ENCODE measurements around the gene TP73.

TP73 gene

GRCh38 chr1:3691421-3692204 lies 39.3 kb downstream of the TP73 start:
- DNase-seq: no peak

DNA sequence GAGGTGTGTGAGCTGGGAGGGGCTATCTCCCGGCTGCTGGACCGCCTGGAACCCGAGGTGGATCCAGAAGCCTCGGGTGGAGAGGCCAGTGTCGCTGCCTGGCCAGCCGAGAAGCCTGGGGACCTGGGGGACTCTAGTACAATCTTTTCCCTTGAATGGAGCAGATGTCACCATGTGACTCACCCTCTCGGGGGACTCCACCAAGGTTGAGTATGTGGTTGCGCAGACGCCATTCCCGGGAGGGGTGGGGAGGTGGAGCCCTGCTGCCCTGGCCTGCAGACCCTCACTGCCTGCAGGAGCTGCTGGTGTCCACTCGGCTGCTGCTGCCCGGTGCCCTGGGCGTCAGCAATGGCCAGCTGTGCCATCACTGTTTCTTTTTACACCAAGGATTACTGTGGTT lies 40.3 kb downstream of the TP73 start:
- no peak for DNase-seq

DNA sequence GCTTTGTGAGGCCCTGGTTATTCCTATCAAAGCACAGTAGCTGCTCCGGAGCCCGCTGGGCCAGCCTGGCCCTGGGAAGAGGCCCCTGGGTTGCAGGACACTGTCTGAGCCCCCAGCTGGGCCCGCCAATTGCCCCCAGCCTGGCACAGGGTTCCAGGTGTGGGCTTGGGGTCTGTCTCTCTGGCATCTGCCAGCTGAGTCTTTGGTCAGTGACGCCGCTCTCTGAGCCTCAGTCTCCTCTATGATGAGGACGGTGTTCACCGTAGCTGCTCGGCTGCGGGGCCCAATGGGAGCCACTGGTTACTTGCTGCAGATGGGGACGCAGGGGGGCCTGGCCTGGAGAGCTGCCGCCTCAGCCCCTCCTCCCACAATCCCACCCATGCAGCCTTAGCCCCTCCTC lies 41.0 kb downstream of the TP73 start:
- no peak for DNase-seq

DNA sequence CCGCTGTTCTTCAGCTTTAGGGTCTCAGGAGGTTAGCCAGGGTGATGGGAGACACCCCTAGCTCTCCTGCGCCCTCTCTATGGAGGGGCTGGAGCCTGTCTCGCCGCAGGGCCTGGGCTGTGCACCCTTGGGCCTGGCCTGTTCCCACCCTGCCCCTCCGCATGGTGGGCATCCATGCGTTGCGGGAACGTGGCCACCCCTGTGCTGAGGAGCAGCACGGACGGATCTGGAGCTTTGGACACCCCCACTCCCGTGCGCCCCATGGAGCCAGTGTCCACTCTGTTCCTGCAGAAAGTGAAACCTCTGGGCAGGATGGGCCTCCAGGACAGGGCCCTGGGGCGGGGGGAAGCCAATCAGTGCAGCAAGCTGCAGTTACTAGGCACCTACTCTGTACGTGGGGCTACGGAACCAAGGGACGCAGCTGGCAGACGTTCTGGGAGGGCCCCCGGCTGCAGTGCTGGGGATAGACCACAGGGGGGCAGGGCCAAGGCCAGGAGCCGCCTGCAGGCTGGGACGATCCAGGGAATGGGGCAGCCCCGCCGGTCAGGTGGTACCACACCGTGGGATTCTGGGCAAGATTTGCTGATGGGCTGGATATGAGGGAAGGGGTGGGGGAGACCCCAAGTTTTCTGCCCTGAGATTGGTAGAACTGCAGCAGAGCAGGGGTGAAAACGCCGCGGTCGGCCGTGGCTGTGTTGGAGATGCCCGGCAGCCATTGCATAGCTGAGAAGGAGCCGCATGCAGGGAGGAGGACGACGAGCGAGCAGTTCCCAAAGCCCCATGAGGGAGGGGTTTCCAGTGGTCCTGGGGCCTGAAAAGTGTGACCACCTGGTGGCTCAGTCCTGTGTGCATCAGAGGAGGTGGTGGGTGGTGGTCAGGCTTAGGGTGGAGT lies 43.3 kb downstream of the TP73 start:
- DNase-seq: peak; percentile 43

GRCh38 chr1:3696689-3697088 lies 44.4 kb downstream of the TP73 start:
- DNase-seq: no peak

DNA sequence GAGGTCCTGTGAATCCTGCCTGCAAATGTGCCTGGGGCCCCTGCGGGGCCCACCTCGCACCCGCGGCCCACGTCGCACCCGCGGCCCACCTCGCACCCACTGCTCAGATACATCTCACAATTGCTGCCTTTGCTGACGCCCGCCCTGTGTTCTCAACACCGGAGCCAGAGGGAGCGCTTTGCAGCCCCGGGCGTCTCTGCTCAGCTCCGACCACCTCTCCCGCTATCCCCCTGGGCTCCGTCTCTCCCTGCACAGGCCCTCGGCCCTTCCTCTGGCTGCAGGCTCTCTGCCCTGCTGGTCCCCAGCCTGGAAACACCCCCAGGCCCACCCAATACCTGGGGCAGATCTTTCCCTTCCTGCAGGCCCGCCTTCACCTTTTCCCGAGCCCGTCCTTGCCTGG lies 44.8 kb downstream of the TP73 start:
- no peak for DNase-seq

DNA sequence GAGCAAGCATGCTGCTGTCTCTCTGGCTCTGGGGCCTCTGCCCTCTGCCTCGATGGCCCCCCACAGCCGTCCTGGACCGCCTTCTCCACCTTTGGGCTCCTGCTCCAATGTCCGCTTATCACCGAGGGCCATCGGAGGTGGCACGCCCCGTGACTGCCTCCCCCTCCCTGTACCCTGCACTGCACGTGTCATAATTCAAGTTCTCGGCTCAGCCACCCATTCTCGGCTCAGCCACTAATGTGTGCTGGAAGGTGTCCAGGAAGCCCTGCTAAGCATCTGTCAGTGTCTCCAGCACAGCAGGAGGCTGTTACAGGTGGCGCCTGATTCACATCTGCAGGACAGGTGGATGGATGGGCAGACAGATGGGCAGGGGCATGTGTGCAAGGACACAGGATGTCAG lies 45.5 kb downstream of the TP73 start:
- no peak for DNase-seq

DNA sequence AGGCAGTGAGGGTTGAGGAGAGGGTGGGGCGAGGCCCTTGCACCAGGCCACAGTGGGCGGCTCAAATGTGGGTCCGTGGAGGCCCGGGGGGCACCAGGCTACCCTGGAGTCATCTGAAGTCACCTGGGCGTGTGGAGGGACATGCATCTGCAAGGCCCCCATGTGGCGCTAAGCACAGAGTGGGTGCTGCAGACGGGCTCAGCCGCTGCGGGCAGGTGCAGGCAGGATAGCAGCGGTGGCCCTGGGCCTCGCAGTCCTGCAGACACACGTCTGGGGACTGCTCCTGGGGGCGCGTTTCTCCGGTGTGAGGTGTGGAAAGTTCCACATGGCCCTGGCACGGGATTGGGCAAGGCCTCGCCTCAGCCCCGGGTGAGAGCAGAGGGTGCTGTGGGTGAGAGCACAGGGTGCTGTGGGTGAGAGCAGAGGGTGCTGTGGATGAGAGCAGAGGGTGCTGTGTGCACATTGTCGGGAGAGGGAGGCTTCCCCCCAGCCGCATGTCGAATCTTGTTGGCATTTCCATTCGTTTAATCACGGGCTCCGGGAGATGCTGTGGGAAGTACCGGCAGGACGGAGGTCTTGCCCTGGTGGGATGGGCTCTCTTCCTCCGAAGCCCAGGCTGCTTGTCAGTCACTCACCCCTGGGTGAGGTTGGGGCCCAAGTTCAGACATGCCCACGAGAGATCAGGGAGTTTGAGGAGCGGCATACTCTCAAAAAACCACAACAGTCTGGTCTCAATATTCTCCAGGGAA lies 46.5 kb downstream of the TP73 start:
- no peak for DNase-seq

GRCh38 chr1:3699596-3699995 lies 47.3 kb downstream of the TP73 start:
- DNase-seq: no peak

- no peak for DNase-seq
These were observed 48.3 kb downstream of the TP73 start for GRCh38 chr1:3700631-3701030.

DNA sequence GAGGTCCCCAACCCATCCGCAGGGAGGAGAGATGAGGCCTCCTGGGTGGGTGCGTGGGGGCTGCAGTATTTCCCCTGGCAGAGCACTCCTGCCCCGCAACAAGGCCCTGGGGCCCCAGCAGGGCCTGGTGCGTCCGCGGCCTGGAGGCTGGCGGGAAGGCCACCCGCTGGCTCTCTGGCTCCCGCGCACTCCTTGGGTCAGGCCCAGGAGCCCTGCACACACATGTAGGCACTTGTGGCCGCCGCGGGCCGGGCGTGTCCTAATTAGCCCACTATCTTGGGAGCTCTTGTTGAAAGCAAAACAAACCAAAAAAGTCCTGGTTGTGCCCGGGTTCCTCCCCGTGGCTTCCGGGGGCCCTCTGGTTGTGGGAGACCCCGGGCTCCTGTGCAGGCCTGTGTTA lies 50.2 kb downstream of the TP73 start:
- no peak for DNase-seq

DNA sequence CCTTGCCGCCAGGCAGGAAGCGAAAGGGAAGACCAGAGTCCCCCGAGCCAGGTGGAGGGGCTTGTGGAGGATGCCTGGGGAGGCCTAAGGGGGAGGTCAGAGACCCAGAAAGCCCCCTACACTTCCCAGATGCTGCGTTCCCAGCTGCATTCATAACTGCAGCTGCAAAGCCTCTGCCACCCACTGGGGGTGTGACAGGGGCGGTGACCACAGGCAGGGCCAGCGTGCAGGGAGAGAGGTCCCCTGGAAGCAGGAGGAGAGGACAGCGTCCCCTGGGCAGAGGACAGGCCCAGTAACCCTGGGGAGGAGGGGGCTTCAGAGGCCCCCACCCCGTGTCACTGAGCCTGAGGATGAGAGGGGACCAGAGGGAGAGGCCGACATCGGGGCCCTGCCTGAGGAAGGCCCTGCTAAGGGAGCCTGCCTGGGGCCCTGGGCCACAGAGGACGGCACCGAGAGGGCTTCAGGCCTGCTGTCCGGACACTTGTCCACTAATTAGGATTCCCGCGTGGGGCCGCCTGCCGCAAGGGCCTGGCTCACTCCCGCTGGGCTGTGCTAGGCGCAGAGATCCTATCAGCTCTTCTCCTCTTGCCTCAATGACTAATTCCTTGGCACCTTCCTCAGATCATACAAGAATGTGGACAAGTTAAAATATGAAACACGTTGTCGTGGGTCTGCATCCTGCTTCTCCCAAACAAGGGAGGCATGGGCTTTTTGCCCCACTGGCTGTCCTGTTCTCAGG lies 50.8 kb downstream of the TP73 start:
- no peak for DNase-seq

DNA sequence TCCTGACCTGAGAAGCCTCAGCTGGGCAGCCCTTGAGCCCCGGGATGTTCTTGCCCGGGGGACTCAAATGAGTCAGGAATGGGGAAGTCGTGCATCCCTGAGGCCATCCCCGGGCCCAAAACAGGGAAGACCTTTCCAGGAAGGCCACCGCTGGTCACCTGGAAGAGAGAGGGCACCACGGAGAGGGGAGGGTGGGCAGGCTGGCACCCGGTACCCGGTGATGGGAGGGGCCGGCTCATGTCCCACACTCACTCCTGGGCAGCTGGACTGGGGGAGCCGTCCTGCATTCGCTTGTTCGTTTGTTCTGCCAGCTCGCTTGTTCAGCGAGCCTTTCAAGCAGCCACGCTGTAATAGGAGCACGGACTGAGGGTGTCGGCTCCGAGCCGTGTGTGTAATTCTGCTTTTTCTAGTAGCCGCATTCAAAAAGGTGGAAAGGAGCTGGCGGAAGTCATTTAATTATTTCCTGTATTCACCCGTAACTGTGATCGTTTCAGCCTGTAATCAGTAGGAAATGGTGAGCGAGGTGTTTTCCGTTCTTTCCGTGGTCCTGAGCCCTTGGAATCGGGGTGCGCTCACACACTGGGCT lies 51.6 kb downstream of the TP73 start:
- no peak for DNase-seq

GRCh38 chr1:3705341-3705950 lies 53.1 kb downstream of the TP73 start:
- no peak for DNase-seq

DNA sequence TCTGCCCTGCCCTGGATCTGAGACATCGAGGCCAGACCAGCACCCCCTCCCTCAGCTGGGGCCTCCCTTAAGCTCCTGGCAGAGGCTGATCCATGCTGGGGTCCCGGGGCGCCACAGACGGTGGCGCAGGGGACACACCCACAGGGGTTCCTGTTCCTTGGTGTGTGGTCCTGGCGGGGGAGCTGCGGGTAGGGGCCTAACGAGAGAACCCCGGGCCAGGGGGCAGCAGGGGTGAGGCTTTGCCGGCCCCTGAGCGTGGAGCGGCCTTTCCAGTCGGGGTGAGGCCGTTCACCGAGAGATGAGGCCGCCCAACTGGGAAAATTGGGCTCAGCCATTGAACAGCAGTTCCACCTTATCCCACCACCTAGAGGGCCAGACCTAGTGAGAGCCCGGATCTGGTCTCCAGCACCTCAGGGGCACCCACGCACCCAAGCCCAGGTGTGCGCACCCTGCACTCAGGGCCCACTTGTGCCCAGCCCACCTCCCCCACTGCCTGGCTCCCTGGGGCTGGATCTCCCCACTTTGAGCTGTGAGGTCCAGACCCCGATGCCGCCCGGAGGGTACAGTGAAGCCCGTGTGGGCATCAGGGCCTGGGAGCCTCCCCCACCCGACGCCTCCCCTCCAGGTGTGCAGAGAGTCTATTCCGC lies 54.5 kb downstream of the TP73 start:
- no peak for DNase-seq

- no peak for DNase-seq
These were observed 55.1 kb downstream of the TP73 start for GRCh38 chr1:3707298-3707938.

GRCh38 chr1:3707939-3708328 lies 55.6 kb downstream of the TP73 start:
- no peak for DNase-seq

- no peak for DNase-seq
These were observed 56.5 kb downstream of the TP73 start for GRCh38 chr1:3708791-3709190.

GRCh38 chr1:3710251-3710650 lies 57.9 kb downstream of the TP73 start:
- DNase-seq: no peak

GRCh38 chr1:3711381-3711779 lies 59.1 kb downstream of the TP73 start:
- no peak for DNase-seq
